ENCODE data around the gene MAGI3.
"Not testable (repeated sequence)": the region's sequence is repeated elsewhere in the genome, so short reads cannot be mapped to it uniquely, and the experiment has no call there.

The MAGI3 gene

DNA sequence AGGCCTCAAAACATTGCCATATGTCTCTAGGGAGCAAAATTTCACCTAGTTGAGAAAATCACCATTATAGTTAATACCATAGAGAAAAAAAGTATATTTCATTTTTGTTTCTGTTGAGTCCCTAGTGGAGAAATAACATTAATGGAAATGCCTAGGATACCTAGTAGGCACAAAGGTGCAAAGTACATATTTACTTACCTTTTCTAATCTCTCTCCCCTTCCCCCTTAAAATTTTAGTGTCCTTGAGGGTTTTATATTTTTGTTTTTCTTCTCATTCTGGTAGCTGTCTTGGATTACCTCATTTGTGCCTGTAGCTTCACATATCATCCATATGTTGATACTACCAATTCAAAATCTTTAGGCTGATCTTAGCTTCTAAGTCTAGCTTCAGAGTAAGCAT, 127.0 kb downstream of the MAGI3 start:
- DNase-seq (ENCODE audit: low read depth), result no peak

DNA sequence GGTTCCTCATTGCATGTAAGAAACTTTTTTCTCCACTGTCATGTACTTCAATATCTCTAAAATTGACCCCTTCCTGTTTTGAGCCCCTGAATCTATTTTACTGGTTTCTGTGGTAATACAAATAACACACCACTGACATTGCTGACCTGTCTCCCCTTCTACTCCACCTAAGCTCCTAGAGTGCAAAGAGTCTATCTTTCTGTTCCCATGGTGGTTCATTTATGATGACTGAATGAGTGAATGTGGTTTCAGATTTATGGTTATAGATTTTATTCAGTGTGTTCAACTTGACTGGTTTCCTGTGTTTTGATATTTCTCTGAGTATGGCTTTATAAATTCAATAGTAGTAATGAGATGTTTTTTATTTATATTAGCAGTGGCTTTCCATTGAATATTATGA, 127.7 kb downstream of the MAGI3 start:
- no peak for DNase-seq (ENCODE audit: low read depth)

DNA sequence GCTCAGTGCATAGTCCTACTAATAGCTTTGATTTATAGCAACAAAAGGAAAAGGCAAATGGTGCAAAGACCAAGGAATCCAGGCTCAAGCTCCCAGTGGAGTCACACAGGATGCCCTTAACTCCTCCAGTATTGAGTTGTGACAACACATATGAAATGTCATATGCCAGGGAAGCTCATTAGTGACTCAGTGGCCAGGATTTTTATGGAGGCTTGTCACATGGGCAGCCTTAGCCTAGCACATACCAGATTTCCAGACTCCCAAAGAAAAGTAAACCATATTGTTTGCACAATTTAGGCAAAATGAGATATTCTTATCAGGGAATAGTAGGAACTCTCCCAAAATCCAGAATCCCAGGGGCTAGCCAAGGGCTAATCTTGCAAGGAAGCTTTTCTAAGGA, 129.2 kb downstream of the MAGI3 start:
- peak; percentile 54 for DNase-seq (ENCODE audit: low read depth)

DNA sequence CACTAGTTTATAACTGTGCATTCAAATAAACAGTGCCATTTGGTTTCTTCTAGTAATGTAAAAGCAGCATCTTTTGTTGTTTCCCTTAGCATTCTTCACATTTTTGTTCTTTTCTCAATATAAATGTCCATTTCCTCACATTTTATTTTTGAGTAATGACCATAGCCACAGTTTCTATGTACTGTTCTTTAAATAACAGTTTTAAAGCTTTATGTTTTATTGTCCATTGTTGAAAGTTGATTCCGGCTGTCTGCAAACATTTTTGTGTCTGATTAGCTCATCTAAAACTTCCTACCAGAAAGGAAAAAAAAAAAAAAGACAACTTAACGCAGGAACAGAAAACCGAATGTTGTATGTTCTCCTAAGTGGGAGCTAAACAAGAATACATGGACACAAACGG, 139.7 kb downstream of the MAGI3 start:
- DNase-seq (ENCODE audit: low read depth), result no peak

DNA sequence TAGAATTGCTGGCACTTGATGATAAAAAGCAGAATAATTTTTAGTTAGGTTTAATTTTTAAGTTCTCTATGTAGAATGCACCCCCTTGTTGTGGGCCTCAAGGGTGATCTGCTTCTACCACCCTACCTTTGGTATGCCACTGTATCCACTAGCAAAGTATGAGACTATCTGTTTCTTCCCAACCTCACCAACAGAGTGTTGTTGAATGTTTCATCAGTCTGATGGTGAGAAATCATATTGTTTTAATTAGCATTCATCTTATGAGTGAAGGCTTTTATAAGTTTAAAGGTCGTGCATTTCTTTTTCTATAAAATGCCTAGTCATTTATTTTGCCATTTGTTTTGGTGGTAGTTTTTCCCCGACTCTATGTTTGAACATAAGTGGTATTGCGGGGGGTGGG, 141.0 kb downstream of the MAGI3 start:
- DNase-seq (ENCODE audit: low read depth), result no peak

DNA sequence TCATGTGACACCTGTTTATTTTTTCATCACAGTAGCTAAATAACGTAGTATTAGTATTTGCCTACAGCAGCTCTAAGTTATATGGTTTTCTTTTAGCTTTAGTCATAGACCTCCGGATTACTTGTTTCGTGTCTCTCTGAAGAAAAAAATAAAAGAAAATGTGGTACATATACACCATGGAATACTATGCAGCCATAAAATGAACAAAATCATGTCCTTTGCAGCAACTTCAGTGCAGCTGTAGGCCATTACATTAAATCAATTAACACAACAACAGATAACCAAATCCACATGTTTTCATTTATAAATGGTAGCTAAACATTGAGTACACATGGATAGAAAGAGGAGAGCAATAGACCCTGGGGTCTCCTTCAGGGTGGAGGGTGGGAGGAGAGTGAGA, 142.7 kb downstream of the MAGI3 start:
- DNase-seq (ENCODE audit: low read depth), result no peak

DNA sequence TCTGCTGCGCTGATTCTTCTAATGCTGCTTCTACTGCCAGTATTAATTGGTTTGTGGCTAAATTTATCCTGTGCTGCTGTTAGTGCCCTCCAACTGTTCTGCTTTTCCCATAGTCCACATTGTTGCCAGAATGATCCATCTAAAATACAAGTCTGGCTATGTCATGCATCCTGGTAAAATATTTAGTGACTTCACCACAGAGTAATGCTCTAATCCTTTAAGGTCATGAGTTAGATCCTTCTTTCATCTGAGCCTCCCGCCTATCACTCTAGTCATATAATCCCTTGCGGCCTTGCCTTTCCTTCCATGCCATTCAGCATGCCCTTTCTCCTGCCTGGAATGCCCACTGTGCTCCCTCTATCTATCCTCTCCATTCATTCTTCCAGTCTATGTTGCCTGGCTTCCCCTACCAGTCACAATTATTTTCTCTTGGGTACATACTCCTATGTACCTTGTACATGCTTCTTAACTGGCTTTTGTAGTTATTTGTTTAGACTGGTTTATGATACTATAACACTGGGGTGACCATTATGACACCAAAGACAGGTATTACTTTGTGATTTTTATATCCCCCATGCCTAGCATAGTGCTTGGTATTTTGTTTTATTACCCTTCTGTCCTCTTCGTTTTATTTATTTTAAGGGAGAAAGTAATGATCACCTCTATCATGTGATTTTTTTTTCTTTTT, 144.0 kb downstream of the MAGI3 start:
- peak; percentile 81 for DNase-seq (ENCODE audit: low read depth)

DNA sequence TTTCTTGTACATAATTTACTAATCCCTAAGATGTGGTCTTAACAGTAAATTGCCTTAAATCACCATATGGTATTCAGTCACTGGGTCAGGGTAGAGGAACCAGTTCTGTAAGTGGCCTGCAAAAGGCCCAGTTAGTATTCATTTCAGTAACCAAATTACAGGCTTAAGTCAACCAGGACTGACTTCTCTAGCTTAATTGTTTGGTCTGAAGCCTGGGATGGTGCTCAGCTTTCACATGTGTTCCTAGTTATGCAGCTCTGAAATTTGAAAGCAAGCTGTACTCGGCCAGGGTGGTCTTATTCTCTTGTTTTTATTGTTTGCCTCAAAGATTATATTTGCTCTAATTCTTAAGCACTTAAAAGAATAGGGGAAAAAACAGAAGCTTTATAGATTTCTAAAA, 144.6 kb downstream of the MAGI3 start:
- DNase-seq (ENCODE audit: low read depth), result no peak

DNA sequence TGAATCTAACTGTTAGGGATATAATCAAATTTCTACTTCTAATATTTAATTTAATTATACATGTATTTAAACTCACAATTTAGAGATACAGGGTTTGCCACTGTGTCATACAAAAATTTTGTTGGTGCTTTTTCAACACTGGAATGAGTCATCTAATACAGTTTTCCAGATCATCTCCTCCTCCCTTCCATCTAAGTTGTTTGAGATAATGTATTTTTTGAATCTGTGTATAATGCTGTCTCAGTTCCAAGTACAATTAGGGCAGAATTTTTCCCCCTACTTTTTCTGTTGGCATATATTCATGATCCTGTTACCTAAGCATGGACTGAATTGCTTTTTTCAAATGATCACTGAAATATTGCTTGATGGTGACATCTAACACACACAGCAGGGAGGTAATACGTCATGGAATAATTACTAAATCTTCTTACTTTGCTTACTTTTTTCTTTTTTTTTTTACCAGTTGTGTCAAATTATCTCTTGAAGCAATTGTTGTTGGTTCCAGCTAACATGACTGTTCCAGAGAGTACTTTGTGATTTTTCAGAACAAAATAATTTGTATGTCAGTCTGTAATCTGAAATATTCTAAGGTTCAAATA, 146.0 kb downstream of the MAGI3 start:
- peak; percentile 40 for DNase-seq (ENCODE audit: low read depth)

DNA sequence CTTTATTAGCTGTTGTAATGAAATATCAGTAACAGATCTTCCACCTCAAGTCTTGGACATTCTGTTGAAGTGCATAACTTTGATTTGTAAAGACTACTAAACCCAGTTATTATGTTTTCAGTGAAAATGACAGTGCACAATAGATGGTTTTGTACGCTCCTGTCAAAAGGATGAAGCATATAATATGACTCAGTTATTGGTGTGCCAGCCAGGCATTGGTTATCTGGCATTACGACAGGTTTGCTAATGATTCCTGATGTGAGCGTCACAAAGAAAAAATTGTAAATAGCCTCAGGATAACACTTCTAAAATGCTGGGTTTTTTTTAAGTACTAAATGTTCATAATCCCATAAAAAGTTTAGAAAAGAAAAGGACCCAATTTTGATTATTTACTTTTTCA, 147.9 kb downstream of the MAGI3 start:
- DNase-seq (ENCODE audit: low read depth), result peak; percentile 59

DNA sequence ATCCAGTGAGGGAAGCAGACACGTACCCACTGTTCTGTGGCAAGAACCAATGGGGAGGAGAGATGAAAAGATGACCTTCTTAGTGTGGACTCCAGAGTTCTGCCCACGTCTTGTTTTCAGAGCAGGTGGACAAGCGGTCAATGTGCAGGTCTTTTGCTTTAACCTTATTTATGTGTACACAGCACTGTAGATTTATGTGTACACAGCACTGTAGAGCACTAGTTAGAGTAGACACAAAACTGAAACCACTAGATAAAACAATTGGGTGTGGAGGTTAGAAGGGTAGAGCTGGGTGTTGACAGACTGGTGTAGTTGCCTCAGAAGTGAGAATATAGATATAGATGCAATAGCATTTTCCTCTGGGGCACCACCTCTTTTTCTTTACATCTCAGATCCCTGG, 150.0 kb downstream of the MAGI3 start:
- DNase-seq (ENCODE audit: low read depth), result no peak

DNA sequence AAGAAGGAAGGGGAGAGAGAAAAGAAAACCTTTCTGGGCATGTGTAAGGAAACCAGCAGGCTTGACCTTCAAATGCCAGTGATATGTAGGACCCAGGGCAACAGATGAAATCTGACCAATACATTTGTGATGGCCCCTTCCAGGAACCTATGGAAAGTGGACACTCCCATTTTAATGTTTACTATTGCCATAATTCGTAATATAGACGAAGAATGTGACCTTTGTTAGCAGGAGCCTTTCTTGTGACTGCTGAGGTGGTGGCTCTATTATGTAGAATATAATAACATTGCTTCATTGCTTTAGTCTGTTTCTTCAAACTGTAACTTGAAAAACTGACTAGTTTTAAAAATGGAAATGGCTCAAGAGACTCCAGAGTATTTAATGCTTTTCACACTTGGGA, 150.8 kb downstream of the MAGI3 start:
- DNase-seq (ENCODE audit: low read depth), result no peak

DNA sequence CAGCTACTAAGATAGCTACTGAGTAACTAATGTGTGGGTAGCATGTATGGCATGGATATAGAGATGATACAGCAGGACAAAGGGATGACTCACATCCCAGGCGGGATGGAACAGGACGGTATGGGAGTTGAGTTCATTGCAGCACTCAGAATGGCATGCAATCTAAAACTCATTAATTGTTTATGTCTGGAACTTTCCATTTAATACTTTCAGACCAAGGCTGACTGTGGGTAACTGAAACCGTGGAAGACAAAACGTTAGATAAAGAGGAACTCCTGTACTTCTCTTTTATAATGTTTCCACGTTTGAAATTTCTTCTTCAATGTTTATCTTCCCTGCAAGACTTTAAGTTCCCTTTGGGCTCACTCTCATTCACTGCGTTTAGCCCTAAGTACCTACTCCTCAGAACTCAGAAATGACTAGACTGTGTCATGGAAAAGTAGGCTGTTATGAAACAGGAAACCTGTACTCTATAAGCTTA, 151.9 kb downstream of the MAGI3 start:
- peak; percentile 87 for DNase-seq (ENCODE audit: low read depth)

DNA sequence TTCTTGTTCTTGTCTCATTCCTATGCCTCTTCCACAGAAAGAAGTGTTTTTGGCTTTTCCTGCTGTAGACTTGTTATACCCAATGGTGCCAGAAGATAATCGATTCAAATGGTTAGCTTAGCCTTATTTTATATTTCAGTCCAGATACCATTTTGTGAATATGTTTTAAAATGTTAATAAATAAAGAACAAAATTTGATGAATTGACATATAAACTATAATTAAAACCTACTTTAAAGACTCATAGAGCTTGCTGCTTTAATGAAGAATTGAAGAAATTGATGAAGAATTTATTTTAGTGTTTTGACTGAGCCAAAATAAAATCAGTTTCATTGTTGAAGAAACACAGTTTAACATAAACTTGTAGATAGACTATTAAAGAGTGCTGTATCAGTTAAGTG, 152.8 kb downstream of the MAGI3 start:
- no peak for DNase-seq (ENCODE audit: low read depth)

DNA sequence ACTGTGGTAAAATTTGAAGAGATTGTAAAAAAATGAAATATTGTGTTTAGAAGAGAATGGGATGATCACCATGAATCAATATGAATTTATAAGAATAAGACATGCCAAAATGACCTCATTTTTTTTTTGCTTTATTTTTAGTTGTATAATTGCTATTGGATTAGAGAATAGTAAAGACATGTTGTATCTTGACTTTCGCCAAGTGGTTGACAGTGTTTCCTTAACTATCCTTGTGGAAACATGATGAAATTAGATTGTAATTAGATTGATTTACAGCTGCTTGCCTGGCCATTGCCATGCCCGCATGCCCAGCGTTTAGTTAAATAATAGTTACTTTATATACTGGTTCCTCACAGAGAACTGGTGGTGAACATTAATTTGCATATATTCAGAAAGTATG, 154.9 kb downstream of the MAGI3 start:
- DNase-seq (ENCODE audit: low read depth), result no peak

DNA sequence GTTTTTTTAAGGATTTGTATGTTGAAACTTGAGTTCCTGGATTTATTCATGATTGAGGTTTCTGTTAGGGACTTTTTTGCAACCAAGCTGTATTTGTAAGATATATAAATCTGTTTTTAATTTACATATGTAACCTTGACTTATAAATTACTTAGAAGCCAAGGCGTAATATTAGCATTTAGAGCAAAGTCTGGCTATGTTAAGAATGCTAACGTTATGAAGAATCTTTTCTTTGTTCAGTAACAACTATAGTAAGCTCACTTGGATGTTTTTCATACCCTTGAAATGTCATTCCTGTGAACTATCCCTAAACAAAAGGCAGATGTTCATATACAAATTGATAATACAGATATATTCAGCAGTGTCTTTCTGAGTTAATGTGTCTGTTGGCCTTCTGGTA, 155.3 kb downstream of the MAGI3 start:
- no peak for DNase-seq (ENCODE audit: low read depth)

DNA sequence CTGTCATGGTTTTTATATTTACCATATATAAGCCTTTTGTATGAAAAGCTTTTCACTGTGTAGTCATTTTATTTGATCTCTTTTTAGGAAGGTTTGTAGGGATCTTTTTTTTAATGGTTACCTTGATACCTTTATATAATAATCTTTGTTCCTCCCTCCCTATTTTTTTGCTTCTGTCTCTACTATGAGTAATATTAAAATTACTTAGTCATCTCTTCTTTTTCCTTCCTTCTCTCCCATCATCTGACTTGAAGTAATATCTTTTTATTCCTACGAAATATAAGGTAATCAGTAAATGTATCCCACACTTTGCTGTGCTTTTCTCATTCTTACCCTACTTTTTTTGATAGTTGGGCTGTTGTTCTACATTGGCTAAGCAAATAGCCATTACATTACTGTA, 161.4 kb downstream of the MAGI3 start:
- peak; percentile 56 for DNase-seq (ENCODE audit: low read depth)

DNA sequence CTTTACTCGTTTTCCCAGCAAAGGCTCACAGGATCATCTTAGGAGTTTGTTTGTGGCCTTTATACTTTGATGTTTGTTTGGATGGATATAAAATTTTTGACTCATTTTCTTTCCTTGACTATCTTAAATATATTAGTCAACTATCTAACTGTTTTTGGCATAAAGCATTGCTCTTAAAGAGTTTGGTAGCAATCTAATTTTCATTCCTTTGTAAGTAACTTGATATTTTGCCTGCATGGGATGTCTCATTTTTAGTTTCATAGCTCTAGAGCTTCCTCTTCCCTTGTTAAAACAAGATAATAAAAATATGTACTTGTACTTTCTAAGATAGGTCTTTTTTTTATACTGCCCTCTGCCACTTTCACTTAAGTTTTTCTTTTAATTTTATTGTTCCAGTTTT, 161.9 kb downstream of the MAGI3 start:
- DNase-seq (ENCODE audit: low read depth), result no peak

DNA sequence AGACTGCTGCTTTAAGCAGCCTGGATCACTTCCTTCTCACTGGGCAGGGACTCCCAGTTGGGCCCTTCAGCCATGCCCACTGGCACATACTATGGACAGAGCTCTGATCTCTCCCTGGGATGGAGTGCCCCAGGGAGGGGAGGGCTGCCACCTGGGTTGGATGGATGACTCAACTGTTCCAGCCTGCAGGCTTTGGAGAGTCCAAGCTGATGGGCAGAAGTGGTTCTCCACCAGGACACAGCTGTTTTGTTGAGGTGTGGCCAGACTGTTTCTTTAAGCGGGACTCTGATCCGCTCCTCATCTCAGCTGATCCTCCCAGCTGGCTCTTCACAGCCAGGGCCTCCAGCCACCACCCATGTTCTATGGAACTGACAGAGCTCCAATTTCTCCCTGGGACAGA, 166.9 kb downstream of the MAGI3 start:
- DNase-seq (ENCODE audit: low read depth), result no peak

DNA sequence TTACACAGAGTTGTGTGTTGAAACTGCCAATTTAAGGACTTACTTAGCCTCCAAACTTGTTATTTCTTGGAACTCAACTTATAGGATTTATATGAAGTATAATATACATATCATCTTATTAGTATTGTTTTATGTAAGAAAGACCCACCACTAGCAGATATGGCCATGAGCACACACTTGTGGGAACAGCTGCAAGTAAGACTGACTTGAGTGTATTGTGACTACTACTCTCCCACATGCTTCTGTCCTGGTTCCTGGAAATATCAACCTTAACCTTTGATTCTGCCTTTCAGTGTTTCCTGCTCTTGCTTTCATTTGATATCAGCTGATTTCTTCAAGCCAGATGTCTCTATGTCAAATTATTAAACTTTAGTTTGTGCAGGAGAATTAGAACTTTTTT, 175.3 kb downstream of the MAGI3 start:
- DNase-seq (ENCODE audit: low read depth), result no peak

DNA sequence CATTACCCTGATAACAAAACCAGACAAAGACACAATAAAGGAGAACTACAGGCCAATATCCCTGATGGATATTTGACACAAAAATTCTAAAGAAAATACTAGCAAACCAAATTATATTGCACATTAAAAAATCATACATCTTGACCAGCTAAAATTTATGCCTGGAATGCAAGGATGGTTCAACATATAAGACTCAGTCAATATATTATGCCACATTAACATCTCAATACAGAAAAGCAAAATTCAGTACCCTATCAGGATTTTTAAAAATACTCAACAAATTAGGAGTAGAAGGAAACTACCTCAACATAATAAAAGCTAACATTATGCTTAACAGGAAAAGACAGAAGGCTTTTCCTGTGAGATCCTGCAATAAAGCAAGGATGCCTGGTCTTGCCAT, 177.1 kb downstream of the MAGI3 start:
- no peak for DNase-seq (ENCODE audit: low read depth)

DNA sequence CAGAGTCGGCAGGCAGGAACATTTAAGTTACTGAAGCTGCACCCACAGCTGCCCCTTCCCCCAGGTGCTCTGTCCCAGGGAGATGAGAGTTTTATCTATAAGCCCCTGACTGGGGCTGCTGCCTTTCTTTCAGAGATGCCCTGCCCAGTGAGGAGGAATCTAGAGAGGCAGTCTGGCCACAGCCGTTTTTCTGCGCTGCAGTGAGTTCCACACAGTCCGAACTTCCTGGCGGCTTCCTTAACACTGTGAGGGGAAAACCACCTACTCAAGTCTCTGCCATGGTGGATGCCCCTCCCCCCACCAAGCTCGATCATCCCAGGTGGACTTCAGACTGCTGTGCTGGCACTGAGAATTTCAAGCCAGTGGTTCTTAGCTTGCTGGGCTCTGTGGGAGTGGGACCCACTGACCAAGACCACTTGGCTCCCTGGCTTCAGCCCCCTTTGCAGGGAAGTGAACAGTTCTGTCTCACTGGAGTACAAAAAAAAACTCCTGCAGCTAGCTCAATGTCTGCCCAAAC, 185.5 kb downstream of the MAGI3 start:
- DNase-seq (ENCODE audit: low read depth), result not testable (repeated sequence)

DNA sequence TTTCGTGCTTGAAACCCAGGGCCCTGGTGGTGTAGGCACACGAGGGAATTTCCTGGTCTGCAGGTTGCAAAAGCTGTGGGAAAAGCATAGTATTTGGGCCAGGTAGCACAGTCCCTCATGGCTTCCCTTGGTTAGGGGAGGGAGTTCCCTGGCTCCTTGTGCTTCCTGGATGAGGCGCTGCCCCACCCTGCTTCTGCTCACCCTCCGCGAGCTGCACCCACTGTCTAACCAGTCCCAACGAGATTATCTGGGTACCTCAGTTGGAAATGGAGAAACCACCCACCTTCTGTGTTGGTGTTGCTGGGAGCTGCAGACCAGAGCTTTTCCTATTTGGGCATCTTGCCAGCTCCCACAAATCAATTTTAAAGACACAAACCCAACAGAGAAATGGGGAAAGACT, 186.0 kb downstream of the MAGI3 start:
- no peak for DNase-seq (ENCODE audit: low read depth)
